Measurements from ENCODE around the gene ESRRB.

GRCh38 chr14:76339728-76340615 is 36.0 kb upstream of the ESRRB start:
- TF ChIP-seq, protein P1, sequence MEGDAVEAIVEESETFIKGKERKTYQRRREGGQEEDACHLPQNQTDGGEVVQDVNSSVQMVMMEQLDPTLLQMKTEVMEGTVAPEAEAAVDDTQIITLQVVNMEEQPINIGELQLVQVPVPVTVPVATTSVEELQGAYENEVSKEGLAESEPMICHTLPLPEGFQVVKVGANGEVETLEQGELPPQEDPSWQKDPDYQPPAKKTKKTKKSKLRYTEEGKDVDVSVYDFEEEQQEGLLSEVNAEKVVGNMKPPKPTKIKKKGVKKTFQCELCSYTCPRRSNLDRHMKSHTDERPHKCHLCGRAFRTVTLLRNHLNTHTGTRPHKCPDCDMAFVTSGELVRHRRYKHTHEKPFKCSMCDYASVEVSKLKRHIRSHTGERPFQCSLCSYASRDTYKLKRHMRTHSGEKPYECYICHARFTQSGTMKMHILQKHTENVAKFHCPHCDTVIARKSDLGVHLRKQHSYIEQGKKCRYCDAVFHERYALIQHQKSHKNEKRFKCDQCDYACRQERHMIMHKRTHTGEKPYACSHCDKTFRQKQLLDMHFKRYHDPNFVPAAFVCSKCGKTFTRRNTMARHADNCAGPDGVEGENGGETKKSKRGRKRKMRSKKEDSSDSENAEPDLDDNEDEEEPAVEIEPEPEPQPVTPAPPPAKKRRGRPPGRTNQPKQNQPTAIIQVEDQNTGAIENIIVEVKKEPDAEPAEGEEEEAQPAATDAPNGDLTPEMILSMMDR (conservative IDR thresholded peaks at IDR 0.05): no peak
- no peak for TF ChIP-seq EZH2 (IDR thresholded peaks at IDR 0.05; ENCODE audit: low read depth)
